Colonic mucosa (tissue), 4 donors: ENCODE results near the gene SMYD1. TPM values are rescaled to one million over a fixed set of nuclear protein-coding genes. Genes with fewer than 3 reads are reported as not detected.
"Not testable (repeated sequence)": the region's sequence is repeated elsewhere in the genome, so short reads cannot be mapped to it uniquely, and the experiment has no call there.

Experiments used
- DNase-seq: peaks from one replicate; pipeline ENCODE4 v3.0.0-alpha.2; 2020
- H3K27ac ChIP-seq: fragments of 200-600 bp; one replicate; pipeline ENCODE4 v1.8.0; 2021
- H3K27me3 ChIP-seq: fragments of 200-600 bp; one replicate; pipeline ENCODE4 v1.8.0; 2021
- H3K36me3 ChIP-seq: fragments of 200-600 bp; one replicate; pipeline ENCODE4 v1.8.0; 2021
- H3K4me1 ChIP-seq: fragments of 200-600 bp; one replicate; pipeline ENCODE4 v1.8.0; 2021; ENCODE audit warnings: mild to moderate bottlenecking
- H3K4me3 ChIP-seq: fragments of 200-600 bp; one replicate; pipeline ENCODE4 v1.8.0; 2021
- H3K9ac ChIP-seq, 2 donors: one replicate each; pipeline ENCODE4 v1.7.0; 2013; ENCODE audit warnings: control low read depth in 2 of 2, low read depth in 2 of 2, low read length in 2 of 2
- H3K9me3 ChIP-seq: fragments of 200-600 bp; one replicate; pipeline ENCODE4 v1.8.0; 2021
- CTCF ChIP-seq: fragments of 200-600 bp; IDR thresholded peaks from one replicate; pipeline ENCODE4 v1.8.0; 2022; ENCODE audit warnings: antibody characterized with exemption, mild to moderate bottlenecking
- intact Hi-C: fragments of 100-400 bp; cut with DNase I; formaldehyde crosslinking; loops from one replicate; pipeline ENCODE4 v1.14.1; 2022
- total RNA-seq, 2 donors: library from RNA; stranded (reverse); fragmentation: NEBNext Ultra II Directional in 1 of 2; extraction: Animal tissue kit (Norgen Biotek cat#: 25700) in 1 of 2; gene quantifications; one replicate each; pipeline ENCODE4 v1.2.1, GENCODE V29; 2021
- donor health status: healthy.
- donor health status: DM: no; HTN: no; CAD: no.
- donor health status: DM: no; HTN: no; CAD: no.

SMYD1 gene
- 1 to 10 TPM in 1 of 2 donors, not detected in 1; 1.9 TPM for total RNA-seq

- H3K4me1 ChIP-seq = no peaks in the 10 kb centered on the region
- H3K4me3 ChIP-seq = no peak within 1 kb of the TSS
- no peaks in the 10 kb centered on the region for H3K36me3 ChIP-seq
- no peaks in the 10 kb centered on the region for H3K27me3 ChIP-seq
- intact Hi-C loops = no loop called here
- H3K9ac ChIP-seq = no peak within 1 kb of the TSS
- H3K27ac ChIP-seq = no peak within 1 kb of the TSS
- H3K9me3 ChIP-seq = no peaks in the 10 kb centered on the region
- DNase-seq = no peak
- no peak for TF ChIP-seq CTCF
Measured at GRCh38 chr2:88067598-88067997, at the start of gene SMYD1. Gene SMYD1, plus strand, starts transcription at chr2:88067825. Its CDS starts 40 bp downstream, at chr2:88067865.

GRCh38 chr2:88018077-88018805 lies 49.4 kb upstream of the SMYD1 start:
- H3K27ac ChIP-seq, intact Hi-C loops, H3K9ac ChIP-seq, H3K4me1 ChIP-seq, H3K36me3 ChIP-seq, H3K9me3 ChIP-seq, DNase-seq, H3K27me3 ChIP-seq, H3K4me3 ChIP-seq: not testable (repeated sequence)

GRCh38 chr2:88018909-88019308 lies 48.7 kb upstream of the SMYD1 start:
- no peak overlapping the region for H3K27ac ChIP-seq
- no peak overlapping the region for H3K4me3 ChIP-seq
- H3K36me3 ChIP-seq = no peaks in the 10 kb centered on the region
- no peaks in the 10 kb centered on the region for H3K9me3 ChIP-seq
- intact Hi-C loops = no loop called here
- no peaks in the 10 kb centered on the region for H3K27me3 ChIP-seq
- H3K4me1 ChIP-seq = no peaks in the 10 kb centered on the region
- DNase-seq = no peak
- H3K9ac ChIP-seq = no peak overlapping the region
- TF ChIP-seq CTCF = no peak

GRCh38 chr2:88019985-88020384 lies 47.6 kb upstream of the SMYD1 start:
- no peaks in the 10 kb centered on the region for H3K27me3 ChIP-seq
- DNase-seq = no peak
- no peak overlapping the region for H3K27ac ChIP-seq
- intact Hi-C loops = no loop called here
- TF ChIP-seq CTCF = no peak
- no peaks in the 10 kb centered on the region for H3K4me1 ChIP-seq
- no peak overlapping the region for H3K4me3 ChIP-seq
- H3K9ac ChIP-seq = no peak overlapping the region
- no peaks in the 10 kb centered on the region for H3K36me3 ChIP-seq
- H3K9me3 ChIP-seq = no peaks in the 10 kb centered on the region

GRCh38 chr2:88022669-88022921 lies 45.0 kb upstream of the SMYD1 start:
- Histone ChIP-seq H3K27me3 (no peaks in the 10 kb centered on the region), H3K4me3 (no peak overlapping the region), H3K9me3 (no peaks in the 10 kb centered on the region), H3K27ac (no peak overlapping the region), H3K4me1 (no peaks in the 10 kb centered on the region), H3K36me3 (no peaks in the 10 kb centered on the region), H3K9ac (no peak overlapping the region)
- peak; percentile 52 for DNase-seq
- no peak for TF ChIP-seq CTCF
- intact Hi-C loops = no loop called here

- Histone ChIP-seq H3K4me3 (no peak overlapping the region), H3K27me3 (no peaks in the 10 kb centered on the region), H3K4me1 (no peaks in the 10 kb centered on the region), H3K9me3 (no peaks in the 10 kb centered on the region), H3K36me3 (no peaks in the 10 kb centered on the region), H3K9ac (no peak overlapping the region), H3K27ac (no peak overlapping the region)
- no peak for TF ChIP-seq CTCF
- DNase-seq = no peak
- intact Hi-C loops = no loop called here
Measured at GRCh38 chr2:88024509-88024908, 43.1 kb upstream of the SMYD1 start.
